Thyroid gland (tissue), 4 donors: ENCODE results near the gene TSPO2. TPM values are rescaled to one million over a fixed set of nuclear protein-coding genes. Genes with fewer than 3 reads are reported as not detected.
A peak's percentile ranks its signal among the peaks of the same experiment; 100 is the strongest.

Experiments used
- DNase-seq, 2 donors: peaks; one replicate each; pipeline ENCODE4 v3.0.0-alpha.2; 2019
- H3K27ac ChIP-seq, 3 donors: fragments of 200-600 bp; sonication (generic); 1 replicate in 2 of 3; 2 replicates in 1 of 3; pipeline ENCODE4 v1.5.1; 2016 to 2019; ENCODE audit warnings: mild to moderate bottlenecking in 1 of 3, moderate library complexity in 1 of 3
- H3K27me3 ChIP-seq: fragments of 200-600 bp; sonication (generic); one replicate; pipeline ENCODE4 v1.5.1; 2019
- H3K36me3 ChIP-seq, 2 donors: fragments of 200-600 bp; sonication (generic); one replicate each; pipeline ENCODE4 v1.5.1; 2016 to 2019
- H3K4me1 ChIP-seq, 2 donors: fragments of 200-600 bp; sonication (generic); one replicate each; pipeline ENCODE4 v1.5.1; 2017 to 2019
- H3K4me3 ChIP-seq, 3 donors: fragments of 200-600 bp; sonication (generic); replicated peaks in 1 of 3; 1 replicate in 2 of 3; 2 replicates in 1 of 3; pipeline ENCODE4 v1.5.1; 2016; ENCODE audit warnings: mild to moderate bottlenecking in 1 of 3
- H3K9me3 ChIP-seq: fragments of 200-600 bp; sonication (generic); one replicate; pipeline ENCODE4 v1.5.1; 2017
- POLR2A ChIP-seq, 2 donors: fragments of 450-650 bp; IDR thresholded peaks; one replicate each; pipeline ENCODE4 v1.6.1; 2017; ENCODE audit warnings: antibody characterized with exemption in 2 of 2, mild to moderate bottlenecking in 2 of 2, moderate library complexity in 1 of 2
- WGBS, 2 donors: methylation state at CpG; one replicate each; pipeline ENCODE4 v1.1.5; 2017; 5-methylcytosine and 5-hydroxymethylcytosine counted together
- intact Hi-C: fragments of 100-400 bp; cut with DNase I; formaldehyde crosslinking; loops from one replicate; pipeline ENCODE4 v1.15.1; 2023
- total RNA-seq, 4 donors: library from RNA; depleted of rRNA; stranded (reverse); fragments of >200 nt; gene quantifications; one replicate each; pipeline ENCODE4 v1.2.3, GENCODE V29; 2016
- TF ChIP-seq, protein P1 (sequence below), 6 experiments: fragments of 200-600 bp in 3 of 6; fragments of 450-650 bp in 3 of 6; sonication (generic) in 3 of 6; IDR thresholded peaks; one replicate each; pipeline ENCODE4 v1.5.1; 2016 to 2019; ENCODE audit warnings: antibody characterized with exemption in 6 of 6, mild to moderate bottlenecking in 2 of 6, inconsistent platforms in 1 of 6, moderate library complexity in 1 of 6

Gene TSPO2
- total RNA-seq, 4 donors from 2014 or later: not detected

DNA sequence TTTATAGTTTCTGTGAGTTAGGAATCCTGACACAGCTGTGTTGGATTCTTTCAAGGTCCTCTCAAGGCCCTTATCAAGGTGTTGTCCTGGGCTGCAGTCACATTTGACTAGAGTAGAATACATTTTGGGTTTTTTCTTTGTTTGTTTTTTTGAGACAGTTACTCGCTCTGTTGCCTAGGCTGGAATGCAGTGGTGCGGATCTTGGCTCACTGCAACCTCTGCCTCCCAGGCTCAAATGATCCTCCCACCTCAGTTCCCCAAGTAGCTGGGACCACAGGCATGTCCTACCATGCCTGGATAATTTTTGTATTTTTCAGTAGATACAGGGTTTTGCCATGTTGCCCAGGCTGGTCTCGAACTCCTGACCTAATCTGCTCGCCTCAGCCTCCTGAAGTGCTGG is 46.2 kb downstream of the TSPO2 start:
- TF ChIP-seq, protein P1, sequence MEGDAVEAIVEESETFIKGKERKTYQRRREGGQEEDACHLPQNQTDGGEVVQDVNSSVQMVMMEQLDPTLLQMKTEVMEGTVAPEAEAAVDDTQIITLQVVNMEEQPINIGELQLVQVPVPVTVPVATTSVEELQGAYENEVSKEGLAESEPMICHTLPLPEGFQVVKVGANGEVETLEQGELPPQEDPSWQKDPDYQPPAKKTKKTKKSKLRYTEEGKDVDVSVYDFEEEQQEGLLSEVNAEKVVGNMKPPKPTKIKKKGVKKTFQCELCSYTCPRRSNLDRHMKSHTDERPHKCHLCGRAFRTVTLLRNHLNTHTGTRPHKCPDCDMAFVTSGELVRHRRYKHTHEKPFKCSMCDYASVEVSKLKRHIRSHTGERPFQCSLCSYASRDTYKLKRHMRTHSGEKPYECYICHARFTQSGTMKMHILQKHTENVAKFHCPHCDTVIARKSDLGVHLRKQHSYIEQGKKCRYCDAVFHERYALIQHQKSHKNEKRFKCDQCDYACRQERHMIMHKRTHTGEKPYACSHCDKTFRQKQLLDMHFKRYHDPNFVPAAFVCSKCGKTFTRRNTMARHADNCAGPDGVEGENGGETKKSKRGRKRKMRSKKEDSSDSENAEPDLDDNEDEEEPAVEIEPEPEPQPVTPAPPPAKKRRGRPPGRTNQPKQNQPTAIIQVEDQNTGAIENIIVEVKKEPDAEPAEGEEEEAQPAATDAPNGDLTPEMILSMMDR (IDR thresholded peaks at IDR 0.05): no peak
- TF ChIP-seq POLR2A (IDR thresholded peaks at IDR 0.05): no peak
- WGBS, 2 donors: 71 to 74% methylated on average over 4 of the region's 4 CpGs
- H3K9me3 ChIP-seq: no peaks in the 10 kb centered on the region
- no peak overlapping the region for H3K4me3 ChIP-seq
- H3K27me3 ChIP-seq: no peaks in the 10 kb centered on the region
- H3K36me3 ChIP-seq: peaks cover 21 to 26% of the 10 kb centered on the region in 2 donors
- peak overlapping the region; percentile 7 to 55 (median 38) for H3K27ac ChIP-seq
- DNase-seq: peak; percentile 53 to 68
- peaks cover 30 to 40% of the 10 kb centered on the region in 2 donors for H3K4me1 ChIP-seq
- intact Hi-C loops: no loop called here

DNA sequence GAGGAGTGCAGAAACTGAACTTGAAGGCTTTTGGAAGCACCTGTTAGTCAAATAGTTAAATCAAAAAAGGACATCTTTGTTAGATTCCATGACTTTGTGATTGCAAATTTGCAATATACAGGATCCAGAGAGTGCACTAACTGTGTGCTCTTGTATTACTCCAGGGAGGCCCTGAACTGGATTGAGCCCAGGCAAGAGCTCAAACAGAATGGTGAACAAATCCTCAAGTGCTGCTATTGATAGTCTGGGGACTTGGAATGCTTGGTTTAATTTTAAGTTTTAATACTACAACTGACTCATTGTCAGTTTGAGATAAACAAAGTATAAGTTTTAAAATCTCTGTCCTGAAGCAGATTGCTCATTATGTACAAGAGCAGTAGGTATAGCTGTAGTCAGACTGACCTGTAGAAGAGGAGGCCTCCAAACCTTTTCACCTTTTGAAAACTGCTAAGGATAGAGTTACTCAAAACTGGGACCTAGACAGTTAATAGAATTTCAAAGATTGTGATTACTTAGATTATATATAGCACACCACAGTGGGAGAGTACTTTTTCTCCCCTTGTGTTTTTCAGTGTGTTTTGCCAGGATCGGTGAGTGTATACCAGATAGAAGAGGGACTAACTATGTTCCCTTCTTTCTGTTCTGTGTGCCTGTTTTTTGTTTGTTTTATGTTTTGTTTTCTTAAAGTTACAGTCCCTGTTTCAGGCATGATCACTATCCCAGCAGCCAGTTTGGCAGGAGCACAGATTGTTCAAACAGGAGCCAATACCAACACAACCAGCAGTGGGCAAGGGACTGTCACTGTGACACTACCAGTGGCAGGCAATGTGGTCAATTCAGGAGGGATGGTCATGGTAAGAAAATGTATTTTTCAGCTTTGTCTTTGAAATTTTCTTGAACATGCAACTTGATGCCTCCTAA is 48.8 kb downstream of the TSPO2 start:
- Histone ChIP-seq H3K36me3 (peaks cover 40 to 45% of the 10 kb centered on the region in 2 donors), H3K27me3 (no peaks in the 10 kb centered on the region), H3K4me1 (peaks cover 30 to 38% of the 10 kb centered on the region in 2 donors), H3K27ac (peak overlapping the region; percentile 35 to 67 (median 49)), H3K9me3 (no peaks in the 10 kb centered on the region), H3K4me3 (no peak overlapping the region)
- peak; percentile 66 to 78 for DNase-seq
- TF ChIP-seq POLR2A (IDR thresholded peaks at IDR 0.05): peak in 1 of 2 donors; percentile 10
- TF ChIP-seq, protein P1 (IDR thresholded peaks at IDR 0.05): no peak
- WGBS, 2 donors: 26 to 52% methylated on average over 1 of the region's 1 CpG
- intact Hi-C loops: no loop called here

DNA sequence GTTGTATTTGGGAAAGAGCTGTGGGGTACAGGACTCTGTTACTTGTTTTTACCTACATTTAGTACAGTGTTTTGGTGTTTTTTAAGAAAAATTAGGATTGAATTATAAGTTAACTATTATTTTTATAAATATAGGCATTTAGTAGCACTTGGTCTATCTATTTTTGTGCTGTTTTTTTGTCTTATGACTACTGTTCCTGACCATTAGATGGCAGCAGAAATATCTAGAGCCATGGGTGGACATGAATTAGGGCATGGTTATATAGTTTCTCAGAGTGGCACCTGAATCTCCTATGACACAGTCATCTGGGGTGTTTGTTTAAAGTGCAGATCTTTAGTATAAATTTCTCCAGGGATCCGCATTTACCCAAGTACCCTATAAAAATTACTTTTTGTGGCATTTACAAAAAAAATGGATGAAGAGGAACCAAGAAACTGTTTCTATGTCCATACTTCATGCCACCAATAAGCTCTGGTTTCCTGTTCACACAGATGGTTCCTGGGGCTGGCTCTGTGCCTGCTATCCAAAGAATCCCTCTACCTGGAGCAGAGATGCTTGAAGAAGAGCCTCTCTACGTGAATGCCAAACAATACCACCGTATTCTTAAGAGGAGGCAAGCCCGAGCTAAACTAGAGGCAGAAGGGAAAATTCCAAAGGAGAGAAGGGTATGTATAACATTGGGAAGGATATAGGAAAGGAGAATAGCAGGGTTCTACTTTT is 50.3 kb downstream of the TSPO2 start:
- peak; percentile 58 to 72 for DNase-seq
- Histone ChIP-seq H3K9me3 (no peaks in the 10 kb centered on the region), H3K4me1 (peaks cover 30 to 38% of the 10 kb centered on the region in 2 donors), H3K27me3 (no peaks in the 10 kb centered on the region), H3K27ac (peak overlapping the region; percentile 17 to 21 (median 18)), H3K36me3 (peaks cover 48 to 58% of the 10 kb centered on the region in 2 donors), H3K4me3 (no peak overlapping the region)
- WGBS, 2 donors: 51 to 55% methylated on average over 4 of the region's 4 CpGs
- intact Hi-C loops: no loop called here
- TF ChIP-seq POLR2A (IDR thresholded peaks at IDR 0.05): no peak
- TF ChIP-seq, protein P1 (IDR thresholded peaks at IDR 0.05): peak in 3 of 6 experiments; percentile 24 to 35 (median 35)

DNA sequence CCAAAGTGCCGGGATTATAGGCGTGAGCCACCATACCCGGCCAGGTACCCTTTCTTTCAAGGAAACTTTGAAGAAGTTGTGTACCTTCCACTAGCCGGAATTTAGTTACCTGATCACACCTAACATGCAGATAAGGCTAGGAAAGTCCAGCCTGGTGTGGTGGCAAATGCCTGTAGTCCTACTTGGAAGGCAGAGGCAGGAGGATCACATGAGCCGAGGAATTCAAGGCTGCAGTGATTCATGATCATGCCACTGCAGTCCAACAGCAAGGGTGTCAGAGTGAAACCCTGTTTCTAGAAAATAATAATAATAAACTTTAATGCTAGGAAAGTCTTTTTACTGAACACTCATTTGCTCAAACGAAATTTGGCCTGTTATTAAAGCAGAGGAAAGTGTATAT is 51.5 kb downstream of the TSPO2 start:
- TF ChIP-seq, protein P1 (IDR thresholded peaks at IDR 0.05): no peak
- TF ChIP-seq POLR2A (IDR thresholded peaks at IDR 0.05): no peak
- intact Hi-C loops: no loop called here
- Histone ChIP-seq H3K36me3 (peaks cover 54 to 61% of the 10 kb centered on the region in 2 donors), H3K27me3 (no peaks in the 10 kb centered on the region), H3K9me3 (no peaks in the 10 kb centered on the region), H3K4me1 (peaks cover 30 to 37% of the 10 kb centered on the region in 2 donors), H3K4me3 (no peak overlapping the region), H3K27ac (peak overlapping the region in 1 of 3 donors; percentile 18)
- no peak for DNase-seq
- WGBS, 2 donors: 94 to 95% methylated on average over 6 of the region's 6 CpGs

Other genes starting within 250 kb of the TSPO2 start
- gene UNC5CL, start 3.2 kb upstream of the TSPO2 start, total RNA-seq: 1 to 10 TPM in 3 of 4 donors, under 1 TPM in 1; 0.93 to 3.6 (median 2.0) TPM
- gene APOBEC2, start 10.7 kb downstream of the TSPO2 start, total RNA-seq: not detected
- 10 to 100 TPM; 23.6 to 31.7 (median 25.4) TPM for gene OARD1, start 29.9 kb downstream of the TSPO2 start, total RNA-seq
- gene NFYA, start 30.5 kb downstream of the TSPO2 start, total RNA-seq: 10 to 100 TPM; 31.8 to 40.3 (median 36.0) TPM
- not detected for gene TREML1, start 111.9 kb downstream of the TSPO2 start, total RNA-seq
- gene TREM2, start 120.6 kb downstream of the TSPO2 start, total RNA-seq: 1 to 10 TPM in 3 of 4 donors, not detected in 1; 1.0 to 4.1 (median 1.7) TPM
- not detected for gene TREML2, start 158.7 kb downstream of the TSPO2 start, total RNA-seq
- not detected for gene TREML4, start 185.9 kb downstream of the TSPO2 start, total RNA-seq
- 1 to 10 TPM in 2 of 4 donors, under 1 TPM in 1, not detected in 1; 0.63 to 4.5 (median 1.0) TPM for gene TREM1, start 244.2 kb downstream of the TSPO2 start, total RNA-seq